Measurements from ENCODE around the gene HTR2B. TPM values are rescaled to one million over a fixed set of nuclear protein-coding genes. Genes with fewer than 3 reads are reported as not detected.
"Not testable (repeated sequence)": the region's sequence is repeated elsewhere in the genome, so short reads cannot be mapped to it uniquely, and the experiment has no call there.

HTR2B gene
- total RNA-seq, 1 donor from 2014 or later = not detected

DNA sequence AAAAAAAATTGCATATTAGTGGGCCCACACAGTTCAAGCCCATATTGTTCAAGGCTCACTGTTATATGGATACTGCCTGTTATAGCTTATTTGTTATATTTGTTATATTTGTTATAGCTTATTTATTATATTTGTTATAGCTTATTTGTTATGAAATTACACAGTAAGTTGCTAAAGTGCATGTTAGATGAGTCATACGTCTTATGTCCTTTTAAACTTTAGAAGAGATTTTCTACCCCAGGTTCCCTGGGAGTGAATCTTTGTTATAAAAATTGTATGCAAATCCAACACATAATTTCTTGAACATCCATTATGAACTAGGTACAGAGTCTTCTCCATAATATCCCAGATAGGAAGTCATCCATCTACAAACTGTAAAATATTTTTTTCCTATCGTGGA lies 22.1 kb downstream of the HTR2B start:
- no peak for DNase-seq (ENCODE audit: extremely low spot score, unreplicated experiment)
- Mint-ChIP-seq H3K4me3 (no peak overlapping the region), H3K36me3 (peaks cover 38% of the 10 kb centered on the region), H3K27ac (no peak overlapping the region), H3K4me1 (ENCODE audit: unreplicated experiment) (no peaks in the 10 kb centered on the region), H3K27me3 (no peaks in the 10 kb centered on the region), H3K9me3 (peaks cover 14% of the 10 kb centered on the region)
- TF ChIP-seq, protein P1, sequence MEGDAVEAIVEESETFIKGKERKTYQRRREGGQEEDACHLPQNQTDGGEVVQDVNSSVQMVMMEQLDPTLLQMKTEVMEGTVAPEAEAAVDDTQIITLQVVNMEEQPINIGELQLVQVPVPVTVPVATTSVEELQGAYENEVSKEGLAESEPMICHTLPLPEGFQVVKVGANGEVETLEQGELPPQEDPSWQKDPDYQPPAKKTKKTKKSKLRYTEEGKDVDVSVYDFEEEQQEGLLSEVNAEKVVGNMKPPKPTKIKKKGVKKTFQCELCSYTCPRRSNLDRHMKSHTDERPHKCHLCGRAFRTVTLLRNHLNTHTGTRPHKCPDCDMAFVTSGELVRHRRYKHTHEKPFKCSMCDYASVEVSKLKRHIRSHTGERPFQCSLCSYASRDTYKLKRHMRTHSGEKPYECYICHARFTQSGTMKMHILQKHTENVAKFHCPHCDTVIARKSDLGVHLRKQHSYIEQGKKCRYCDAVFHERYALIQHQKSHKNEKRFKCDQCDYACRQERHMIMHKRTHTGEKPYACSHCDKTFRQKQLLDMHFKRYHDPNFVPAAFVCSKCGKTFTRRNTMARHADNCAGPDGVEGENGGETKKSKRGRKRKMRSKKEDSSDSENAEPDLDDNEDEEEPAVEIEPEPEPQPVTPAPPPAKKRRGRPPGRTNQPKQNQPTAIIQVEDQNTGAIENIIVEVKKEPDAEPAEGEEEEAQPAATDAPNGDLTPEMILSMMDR (conservative IDR thresholded peaks at IDR 0.05) = no peak

DNA sequence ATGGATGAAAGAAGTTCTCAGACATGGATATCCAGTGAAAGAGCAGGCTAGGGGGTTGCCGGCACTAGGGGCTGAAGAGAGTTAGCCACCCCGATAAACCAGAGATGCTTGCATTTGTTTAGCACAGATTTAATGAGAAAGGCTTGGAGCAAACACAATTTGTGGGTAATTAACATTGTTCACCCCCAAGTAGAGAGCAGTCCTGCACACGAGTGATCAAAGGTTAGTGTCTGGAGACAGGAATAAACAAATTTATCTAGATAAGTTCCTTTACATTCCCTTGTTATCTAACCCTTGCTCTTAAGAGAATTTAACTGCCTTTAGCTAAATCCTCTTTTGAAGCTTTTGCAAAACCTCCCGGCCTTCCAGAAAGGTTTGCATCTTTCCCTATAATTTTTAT lies 23.9 kb downstream of the HTR2B start:
- no peak for DNase-seq (ENCODE audit: extremely low spot score, unreplicated experiment)
- Mint-ChIP-seq H3K4me1 (ENCODE audit: unreplicated experiment) (no peaks in the 10 kb centered on the region), H3K4me3 (no peak overlapping the region), H3K36me3 (peaks cover 49% of the 10 kb centered on the region), H3K27ac (no peak overlapping the region), H3K27me3 (no peaks in the 10 kb centered on the region), H3K9me3 (peaks cover 14% of the 10 kb centered on the region)
- TF ChIP-seq, protein P1 (conservative IDR thresholded peaks at IDR 0.05) = no peak

DNA sequence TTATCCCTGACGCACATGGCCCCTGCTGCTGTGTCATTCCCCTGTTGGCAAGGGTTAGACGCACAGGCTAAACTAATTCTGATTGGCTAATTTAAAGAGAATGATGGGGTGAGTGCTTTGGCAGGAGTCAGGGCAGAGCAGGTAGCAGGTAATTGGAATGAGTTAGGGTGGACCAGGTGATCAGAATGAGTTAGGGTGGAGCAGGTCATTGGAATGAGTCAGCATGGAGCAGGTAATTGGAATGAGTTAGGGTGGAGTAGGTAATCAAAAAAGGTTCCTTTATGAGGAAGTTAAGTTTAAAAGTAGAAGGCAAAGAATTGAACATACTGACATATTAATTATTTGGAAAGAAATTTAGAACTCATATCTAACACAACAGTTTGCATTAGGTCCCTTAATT lies 24.5 kb downstream of the HTR2B start:
- DNase-seq (ENCODE audit: extremely low spot score, unreplicated experiment); H3K4me1 Mint-ChIP-seq (ENCODE audit: unreplicated experiment); H3K27me3 Mint-ChIP-seq; H3K4me3 Mint-ChIP-seq: not testable (repeated sequence)
- peaks cover 14% of the 10 kb centered on the region for H3K9me3 Mint-ChIP-seq
- H3K36me3 Mint-ChIP-seq = peaks cover 54% of the 10 kb centered on the region
- H3K27ac Mint-ChIP-seq = peak overlapping the region; percentile 17

DNA sequence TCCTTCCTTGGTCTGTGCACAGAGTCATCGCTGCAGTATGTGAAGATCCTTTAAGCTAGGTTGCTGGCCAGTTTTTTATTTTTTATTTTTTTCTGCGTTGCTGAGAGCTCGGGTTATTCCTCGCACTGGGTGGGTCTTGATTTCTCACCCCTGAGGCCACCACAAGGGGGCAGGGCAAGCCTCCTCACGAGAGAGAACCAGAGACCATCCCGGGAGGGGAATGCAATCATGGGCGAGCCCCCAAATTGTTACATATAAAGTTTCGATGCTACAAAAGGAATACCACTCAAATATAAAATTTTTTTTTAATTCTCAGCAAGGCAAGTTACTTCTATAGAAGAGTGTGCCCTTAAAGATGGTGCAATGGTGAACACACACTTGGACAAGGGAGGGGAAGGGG lies 24.9 kb downstream of the HTR2B start:
- Mint-ChIP-seq H3K27ac (peak overlapping the region; percentile 17), H3K4me1 (ENCODE audit: unreplicated experiment) (no peaks in the 10 kb centered on the region), H3K9me3 (peaks cover 14% of the 10 kb centered on the region), H3K27me3 (no peaks in the 10 kb centered on the region), H3K4me3 (no peak overlapping the region), H3K36me3 (peaks cover 55% of the 10 kb centered on the region)
- DNase-seq (ENCODE audit: extremely low spot score, unreplicated experiment) = no peak
- TF ChIP-seq, protein P1 (conservative IDR thresholded peaks at IDR 0.05) = peak; percentile 70

DNA sequence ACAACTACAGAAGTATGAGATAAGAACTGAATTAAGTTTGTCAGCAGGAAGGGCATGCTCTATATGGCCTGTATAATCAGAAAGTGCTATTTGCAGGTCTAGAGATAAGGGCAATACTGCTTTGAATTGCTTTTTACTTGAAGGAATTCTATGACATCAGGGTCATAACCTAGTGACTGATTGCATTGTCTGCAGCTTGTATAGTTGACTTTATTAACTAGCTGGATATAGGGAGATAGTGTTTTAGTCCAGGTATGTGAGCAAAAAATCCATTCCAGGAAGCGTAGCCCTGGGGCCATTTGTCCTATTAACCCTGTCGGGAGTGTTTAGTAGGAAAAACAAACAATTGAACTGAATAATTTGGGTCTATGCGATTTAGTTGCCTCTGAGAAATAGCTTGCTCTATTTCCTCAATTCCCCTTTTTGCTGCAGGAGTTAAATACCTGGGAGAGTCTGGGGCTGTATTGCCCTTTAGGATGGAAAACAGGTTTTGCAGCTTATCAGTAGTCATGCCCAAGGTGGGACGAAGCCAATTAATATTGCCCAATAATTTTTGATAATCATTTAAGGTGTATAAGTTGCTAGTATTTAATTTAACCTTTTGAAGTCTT lies 30.0 kb downstream of the HTR2B start:
- peaks cover 64% of the 10 kb centered on the region for H3K36me3 Mint-ChIP-seq

DNA sequence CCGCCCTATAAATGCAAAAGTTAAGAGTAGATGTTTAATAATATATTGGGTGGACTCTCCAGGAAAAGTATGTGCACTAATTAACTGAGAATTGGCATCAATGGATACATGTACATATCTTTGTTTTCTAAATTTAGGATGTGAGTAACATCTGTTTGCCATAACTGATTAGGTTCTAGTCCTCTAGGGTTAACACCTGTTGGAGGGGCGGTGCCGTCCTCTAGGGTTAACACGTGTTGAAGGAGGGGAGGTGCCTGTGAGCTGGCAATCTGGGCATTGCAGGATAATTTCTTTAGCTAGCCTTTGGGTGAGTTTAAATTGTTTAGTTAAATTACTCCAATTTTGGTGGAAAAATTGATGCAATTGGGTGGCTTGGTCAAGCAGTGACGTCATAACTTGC lies 30.9 kb downstream of the HTR2B start:
- peaks cover 57% of the 10 kb centered on the region for H3K36me3 Mint-ChIP-seq

More for the DNA sequence above, 30.0 kb downstream of the HTR2B start:
- no peak for DNase-seq (ENCODE audit: extremely low spot score, unreplicated experiment)
- Mint-ChIP-seq H3K27me3 (no peaks in the 10 kb centered on the region), H3K9me3 (peaks cover 19% of the 10 kb centered on the region), H3K27ac (peak overlapping the region; percentile 42), H3K4me3 (no peak overlapping the region), H3K4me1 (ENCODE audit: unreplicated experiment) (peaks cover 9% of the 10 kb centered on the region)
- TF ChIP-seq, protein P1 (conservative IDR thresholded peaks at IDR 0.05) = no peak

More for the DNA sequence above, 30.9 kb downstream of the HTR2B start:
- H3K4me1 Mint-ChIP-seq (ENCODE audit: unreplicated experiment) = peaks cover 9% of the 10 kb centered on the region
- H3K4me3 Mint-ChIP-seq = no peak overlapping the region
- TF ChIP-seq, protein P1 (conservative IDR thresholded peaks at IDR 0.05) = no peak
- no peak for DNase-seq (ENCODE audit: extremely low spot score, unreplicated experiment)
- no peaks in the 10 kb centered on the region for H3K27me3 Mint-ChIP-seq
- H3K27ac Mint-ChIP-seq = no peak overlapping the region
- H3K9me3 Mint-ChIP-seq = peaks cover 17% of the 10 kb centered on the region

All from type B pancreatic cell (in vitro differentiated cells).